ENCODE data around the gene CDA.

The CDA gene

DNA sequence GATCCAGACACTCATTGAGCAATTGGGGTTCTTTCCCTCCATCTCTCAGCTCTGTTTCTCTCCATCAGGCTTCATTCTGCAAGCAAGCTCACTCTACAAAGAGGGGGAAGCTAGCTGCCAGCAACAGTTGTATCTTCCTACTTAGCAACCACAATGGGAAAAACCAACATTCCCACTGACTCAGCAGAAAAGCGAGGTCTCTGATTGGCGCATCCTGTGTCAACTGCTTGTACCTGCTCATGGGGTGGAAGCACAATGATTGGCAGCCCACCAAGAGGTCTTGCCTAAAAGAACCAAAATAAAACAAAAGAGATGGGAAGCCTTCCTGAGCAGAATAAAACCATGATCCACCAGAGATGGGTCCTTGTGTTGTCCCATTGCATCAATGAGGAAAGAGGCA, 4.0 kb upstream of the CDA start:
- DNase-seq (ENCODE audit: low read depth): no peak
- TF ChIP-seq, protein P1, sequence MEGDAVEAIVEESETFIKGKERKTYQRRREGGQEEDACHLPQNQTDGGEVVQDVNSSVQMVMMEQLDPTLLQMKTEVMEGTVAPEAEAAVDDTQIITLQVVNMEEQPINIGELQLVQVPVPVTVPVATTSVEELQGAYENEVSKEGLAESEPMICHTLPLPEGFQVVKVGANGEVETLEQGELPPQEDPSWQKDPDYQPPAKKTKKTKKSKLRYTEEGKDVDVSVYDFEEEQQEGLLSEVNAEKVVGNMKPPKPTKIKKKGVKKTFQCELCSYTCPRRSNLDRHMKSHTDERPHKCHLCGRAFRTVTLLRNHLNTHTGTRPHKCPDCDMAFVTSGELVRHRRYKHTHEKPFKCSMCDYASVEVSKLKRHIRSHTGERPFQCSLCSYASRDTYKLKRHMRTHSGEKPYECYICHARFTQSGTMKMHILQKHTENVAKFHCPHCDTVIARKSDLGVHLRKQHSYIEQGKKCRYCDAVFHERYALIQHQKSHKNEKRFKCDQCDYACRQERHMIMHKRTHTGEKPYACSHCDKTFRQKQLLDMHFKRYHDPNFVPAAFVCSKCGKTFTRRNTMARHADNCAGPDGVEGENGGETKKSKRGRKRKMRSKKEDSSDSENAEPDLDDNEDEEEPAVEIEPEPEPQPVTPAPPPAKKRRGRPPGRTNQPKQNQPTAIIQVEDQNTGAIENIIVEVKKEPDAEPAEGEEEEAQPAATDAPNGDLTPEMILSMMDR (IDR thresholded peaks at IDR 0.05; ENCODE audit: low read depth, low read length, missing control alignments): no peak
- H3K4me3 ChIP-seq (ENCODE audit: low read depth, low read length): no peak overlapping the region
- in situ Hi-C loops (cut with HindIII; ENCODE audit: low sequenced_read_pairs): no loop called here

DNA sequence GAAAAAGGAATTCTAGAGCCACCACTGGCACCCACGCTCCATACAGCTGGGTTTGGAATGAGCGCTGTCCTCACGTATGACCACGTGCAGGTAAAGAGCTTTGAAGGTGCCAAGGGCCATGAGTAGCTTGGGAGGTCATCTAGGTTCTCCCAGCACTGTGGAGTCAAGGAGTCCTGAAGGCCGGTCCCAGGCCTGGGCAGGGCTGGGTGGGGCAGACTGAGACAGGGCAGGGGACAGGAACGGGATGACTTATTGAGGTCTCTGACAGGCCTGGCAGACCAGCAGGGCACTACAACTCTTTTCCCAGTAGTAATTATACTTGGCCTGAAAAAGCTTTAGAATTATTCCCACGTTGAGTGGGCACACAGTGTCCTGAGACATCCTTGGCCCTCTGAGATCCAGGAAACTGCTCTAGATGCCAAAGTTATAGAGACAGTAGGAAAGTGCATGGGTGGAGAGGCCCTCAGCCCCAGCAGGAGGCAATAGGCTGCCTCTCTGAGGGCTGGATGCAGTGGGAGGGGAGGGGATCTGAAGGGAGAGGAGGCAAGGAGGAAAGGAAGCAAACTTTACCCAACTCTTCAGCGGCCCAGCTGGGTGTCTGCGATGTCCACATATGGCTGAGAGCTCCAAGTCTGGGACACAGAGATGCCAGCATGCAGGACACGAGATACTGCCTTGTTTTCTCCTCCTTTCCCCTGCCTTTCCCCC, 1.8 kb upstream of the CDA start:
- DNase-seq (ENCODE audit: low read depth): no peak
- H3K4me3 ChIP-seq (ENCODE audit: low read depth, low read length): no peak overlapping the region
- in situ Hi-C loops (cut with HindIII; ENCODE audit: low sequenced_read_pairs): no loop called here
- TF ChIP-seq, protein P1 (IDR thresholded peaks at IDR 0.05; ENCODE audit: low read depth, low read length, missing control alignments): no peak

DNA sequence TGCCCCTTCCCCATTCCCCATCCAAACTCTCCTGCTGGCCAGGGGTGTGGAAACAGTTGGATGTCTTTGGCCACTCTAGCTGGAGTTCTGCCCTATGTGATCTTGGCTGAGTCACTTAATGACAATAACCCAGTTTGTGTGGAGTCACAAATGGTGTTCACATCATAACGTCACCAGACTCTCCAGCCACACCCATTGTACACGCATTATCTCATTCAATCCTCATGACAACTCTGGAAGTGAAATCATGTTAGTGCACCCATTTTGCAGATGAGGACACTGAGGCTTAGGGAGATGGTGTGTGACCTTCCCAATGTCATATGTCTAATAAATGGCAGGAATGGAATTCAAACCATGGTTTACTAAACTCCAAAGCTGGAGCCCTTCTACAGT, 1.2 kb upstream of the CDA start:
- DNase-seq (ENCODE audit: low read depth): no peak
- in situ Hi-C loops (cut with HindIII; ENCODE audit: low sequenced_read_pairs): no loop called here
- TF ChIP-seq, protein P1 (IDR thresholded peaks at IDR 0.05; ENCODE audit: low read depth, low read length, missing control alignments): no peak
- no peak overlapping the region for H3K4me3 ChIP-seq (ENCODE audit: low read depth, low read length)

DNA sequence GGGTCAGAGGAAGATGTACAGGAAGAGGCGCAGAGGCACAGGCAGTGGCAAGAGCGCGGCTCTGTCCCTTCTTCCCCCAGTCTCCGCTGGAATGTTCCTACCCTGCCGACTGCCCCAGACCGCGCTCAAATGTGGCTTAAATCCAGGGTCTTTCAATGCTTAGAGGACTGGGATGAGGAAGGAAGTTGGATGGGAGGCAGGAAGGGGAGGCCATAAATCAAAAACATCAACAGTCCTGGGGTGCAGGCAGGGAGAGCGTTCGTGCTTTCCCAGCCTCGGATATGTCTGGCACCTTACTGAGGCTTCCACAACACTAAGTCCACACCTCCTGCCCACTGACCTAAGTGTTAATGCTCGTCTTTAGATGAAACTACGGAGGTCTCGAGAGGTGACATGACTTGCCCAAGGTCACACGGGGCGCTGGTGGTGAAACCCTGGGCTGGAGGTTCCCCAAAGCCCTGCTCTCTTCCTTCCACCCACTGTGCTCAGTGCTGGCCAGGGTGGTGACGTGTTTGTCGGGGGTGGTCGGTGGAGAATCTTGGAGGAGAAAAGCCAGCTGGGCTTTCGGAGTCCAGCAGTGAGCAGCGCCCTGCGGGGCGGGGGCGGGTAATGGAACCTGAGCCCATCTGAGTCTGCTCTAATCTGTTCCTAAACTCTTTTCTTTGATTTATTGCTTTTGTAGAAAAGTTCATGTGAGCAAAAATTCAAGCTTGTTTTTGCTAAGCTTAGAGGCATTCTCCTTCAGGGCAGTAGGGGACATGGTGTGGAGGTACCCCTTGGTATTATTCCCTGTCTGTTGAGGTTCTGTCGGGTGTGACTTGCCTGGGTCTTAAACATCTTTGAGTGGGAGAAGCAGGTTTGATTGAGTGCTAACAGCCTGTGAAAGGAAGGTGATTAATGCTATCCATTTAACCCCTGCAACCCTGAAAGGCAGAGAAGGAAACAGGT, 708 bp downstream of the CDA start:
- DNase-seq (ENCODE audit: low read depth): no peak
- in situ Hi-C loops (cut with HindIII; ENCODE audit: low sequenced_read_pairs): no loop called here
- TF ChIP-seq, protein P1 (IDR thresholded peaks at IDR 0.05; ENCODE audit: low read depth, low read length, missing control alignments): no peak
- H3K4me3 ChIP-seq (ENCODE audit: low read depth, low read length): no peak overlapping the region

DNA sequence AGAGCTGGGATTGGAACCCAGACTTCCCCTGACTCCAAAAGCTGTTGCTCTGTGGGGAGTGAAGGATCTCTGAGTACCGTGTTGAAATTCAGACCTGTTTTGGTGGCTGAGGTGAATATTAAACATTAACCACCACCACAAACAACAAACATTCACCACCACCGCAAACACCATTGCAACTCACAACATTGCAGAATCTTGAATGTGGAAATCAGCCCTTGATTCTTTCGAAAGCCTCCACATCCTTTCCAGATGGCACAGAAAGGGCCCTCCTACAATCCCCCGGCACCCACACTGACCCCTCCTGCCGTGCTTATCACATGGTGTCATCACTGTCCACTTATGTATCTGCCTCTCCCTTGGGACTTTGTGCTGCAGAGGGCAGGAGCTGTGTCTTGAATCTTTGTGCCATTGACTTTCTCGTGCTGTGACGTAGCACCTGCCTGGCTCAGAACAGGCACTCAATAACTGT, 1.4 kb downstream of the CDA start:
- TF ChIP-seq, protein P1 (IDR thresholded peaks at IDR 0.05; ENCODE audit: low read depth, low read length, missing control alignments): no peak
- in situ Hi-C loops (cut with HindIII; ENCODE audit: low sequenced_read_pairs): no loop called here
- no peak for DNase-seq (ENCODE audit: low read depth)
- no peak overlapping the region for H3K4me3 ChIP-seq (ENCODE audit: low read depth, low read length)

DNA sequence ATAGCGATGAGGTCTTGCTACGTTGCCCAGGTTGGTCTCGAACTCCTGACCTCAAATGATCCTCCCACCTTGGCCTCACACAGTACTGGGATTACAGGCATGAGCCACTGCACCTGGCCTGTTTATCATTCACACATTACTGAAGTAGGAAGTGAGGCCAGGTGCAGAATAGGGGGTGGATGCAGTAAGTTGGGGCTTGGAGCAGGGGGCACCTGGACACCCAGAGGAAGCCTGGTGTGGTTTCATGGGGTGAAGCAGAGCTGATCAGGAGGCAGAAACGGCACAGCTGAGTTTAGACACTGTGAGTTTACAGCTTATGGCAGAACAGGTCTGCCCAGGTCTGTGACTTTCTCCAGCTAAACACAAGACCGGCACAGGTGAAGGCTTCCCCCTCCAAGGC, 4.9 kb downstream of the CDA start:
- in situ Hi-C loops (cut with HindIII; ENCODE audit: low sequenced_read_pairs): no loop called here
- no peak overlapping the region for H3K4me3 ChIP-seq (ENCODE audit: low read depth, low read length)
- TF ChIP-seq, protein P1 (IDR thresholded peaks at IDR 0.05; ENCODE audit: low read depth, low read length, missing control alignments): no peak
- DNase-seq (ENCODE audit: low read depth): no peak

Measured in astrocyte of the cerebellum (primary cell).